CD8-positive, alpha-beta memory T cell (primary cell): ENCODE results near the gene NEDD8. TPM values are rescaled to one million over a fixed set of nuclear protein-coding genes. Genes with fewer than 3 reads are reported as not detected.

Experiments
- CTCF ChIA-PET: fragments of 350-600 bp; sonication (Branson Sonifier 250); formaldehyde crosslinking; loops from one replicate; lab custom pipeline; 2021; ENCODE audit warnings: antibody characterized with exemption; lab: Charles Lee
- POLR2A ChIA-PET: fragments of 350-600 bp; sonication (Branson Sonifier 250); formaldehyde crosslinking; loops from one replicate; lab custom pipeline; 2021; ENCODE audit warnings: antibody characterized with exemption; lab: Charles Lee
- DNase-seq, 5 donors: peaks; one replicate each; pipeline versions ENCODE4 v3.0.0 to v3.0.0-alpha.2; 2020 to 2022; ENCODE audit warnings: mixed read lengths in 1 of 5
- H3K27ac ChIP-seq: one replicate; pipeline ENCODE4 v1.7.0; 2013; ENCODE audit warnings: low read depth, mild to moderate bottlenecking, low read length, moderate library complexity
- H3K27me3 ChIP-seq: 2 replicates; pipeline ENCODE4 v1.7.0; 2013; ENCODE audit warnings: low read length, mild to moderate bottlenecking; ENCODE audit not compliant: insufficient read depth, poor library complexity, severe bottlenecking
- H3K36me3 ChIP-seq: 2 replicates; pipeline ENCODE4 v1.7.0; 2013; ENCODE audit warnings: mild to moderate bottlenecking, low read length, moderate library complexity; ENCODE audit not compliant: insufficient read depth
- H3K4me1 ChIP-seq: 2 replicates; pipeline ENCODE4 v1.7.0; 2013; ENCODE audit warnings: mild to moderate bottlenecking, low read length, moderate library complexity; ENCODE audit not compliant: insufficient read depth
- H3K4me3 ChIP-seq: 2 replicates; pipeline ENCODE4 v1.7.0; 2013; ENCODE audit warnings: mild to moderate bottlenecking, low read length
- H3K9me3 ChIP-seq: 2 replicates; pipeline ENCODE4 v1.7.0; 2013; ENCODE audit warnings: mild to moderate bottlenecking, low read length
- H3K27ac Mint-ChIP-seq, 8 donors: one replicate each; pipeline ENCODE4 v1.8.0; 2020 to 2021; ENCODE audit warnings: mixed read lengths in 8 of 8, mild to moderate bottlenecking in 6 of 8, inconsistent platforms in 3 of 8, moderate library complexity in 3 of 8
- H3K27me3 Mint-ChIP-seq, 2 donors: one replicate each; pipeline ENCODE4 v1.8.0; 2020 to 2021; ENCODE audit warnings: mixed read lengths in 2 of 2, mild to moderate bottlenecking in 1 of 2, moderate library complexity in 1 of 2
- H3K36me3 Mint-ChIP-seq, 3 donors: one replicate each; pipeline ENCODE4 v1.8.0; 2020 to 2021; ENCODE audit warnings: mixed read lengths in 3 of 3, inconsistent platforms in 1 of 3, mild to moderate bottlenecking in 1 of 3
- H3K4me1 Mint-ChIP-seq, 3 donors: one replicate each; pipeline ENCODE4 v1.8.0; 2020 to 2021; ENCODE audit warnings: mixed read lengths in 3 of 3, inconsistent platforms in 1 of 3, mild to moderate bottlenecking in 1 of 3
- H3K4me3 Mint-ChIP-seq, 7 donors: one replicate each; pipeline ENCODE4 v1.8.0; 2020 to 2021; ENCODE audit warnings: mixed read lengths in 7 of 7, mild to moderate bottlenecking in 6 of 7, moderate library complexity in 4 of 7, inconsistent platforms in 2 of 7
- H3K9me3 Mint-ChIP-seq, 5 donors: one replicate each; pipeline ENCODE4 v1.8.0; 2020 to 2022; ENCODE audit warnings: mixed read lengths in 5 of 5, mild to moderate bottlenecking in 3 of 5, moderate library complexity in 2 of 5, inconsistent platforms in 1 of 5
- polyA plus RNA-seq: library from polyadenylated mRNA; unstranded; fragments of 300-500 nt; fragmentation: Illumina TruSeq; gene quantifications from one replicate; pipeline ENCODE4 v1.2.3, GENCODE V29; 2021
- total RNA-seq, 2 experiments: library from RNA; stranded (reverse); gene quantifications; one replicate each; pipeline ENCODE4 v1.2.3, GENCODE V29; 2021

The NEDD8 gene
- total and polyA plus RNA-seq, 3 experiments from 2014 or later, result 232 to 364 (median 240) TPM

- CTCF ChIA-PET, result interaction anchor here (0.6 kb wide), 1 partner anchor 49 kb away, joined by 3 read pairs; the partner anchor contains the start of gene CIDEB
- no peaks in the 10 kb centered on the region for H3K9me3 ChIP-seq
- H3K4me3 ChIP-seq, result no peak overlapping the region
- no peaks in the 10 kb centered on the region for H3K27me3 ChIP-seq
- H3K4me1 Mint-ChIP-seq, result no peaks in the 10 kb centered on the region
- DNase-seq, result no peak
- H3K4me1 ChIP-seq, result no peaks in the 10 kb centered on the region
- H3K4me3 Mint-ChIP-seq, result no peak overlapping the region
- peaks cover 0 to 50% (median 6%) of the 10 kb centered on the region in 3 donors for H3K36me3 Mint-ChIP-seq
- peaks cover 7% of the 10 kb centered on the region for H3K36me3 ChIP-seq
- no peak overlapping the region for H3K27ac ChIP-seq
- no peaks in the 10 kb centered on the region for H3K27me3 Mint-ChIP-seq
- peak overlapping the region in 1 of 8 donors; percentile 36 for H3K27ac Mint-ChIP-seq
- H3K9me3 Mint-ChIP-seq, result no peaks in the 10 kb centered on the region
- POLR2A ChIA-PET, result no interaction called here
These were observed 26.5 kb upstream of the NEDD8 start for GRCh38 chr14:24258548-24259265.

DNA sequence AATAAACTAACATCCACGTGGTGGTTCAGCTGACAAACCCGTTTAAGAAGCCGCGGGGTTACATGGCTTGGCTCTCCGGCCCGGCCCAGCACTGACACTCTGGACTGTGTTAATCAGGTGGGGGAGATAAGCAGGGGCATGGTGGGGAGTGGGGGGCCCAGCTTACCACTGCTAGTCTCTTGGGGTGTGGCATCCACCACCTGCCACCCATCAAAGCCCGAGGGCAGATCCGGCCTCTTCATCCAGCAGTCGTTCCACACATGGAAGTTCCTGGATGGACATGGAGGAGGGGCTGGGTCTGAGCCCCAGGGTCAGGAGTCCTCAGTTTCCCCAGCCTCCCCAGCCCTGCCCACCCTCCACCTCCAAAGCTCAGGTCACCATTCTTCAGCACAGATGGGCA is 26.0 kb upstream of the NEDD8 start:
- POLR2A ChIA-PET, result no interaction called here
- peaks cover 7% of the 10 kb centered on the region for H3K36me3 ChIP-seq
- no peak overlapping the region for H3K27ac ChIP-seq
- Mint-ChIP-seq H3K4me3 (no peak overlapping the region), H3K27me3 (no peaks in the 10 kb centered on the region), H3K4me1 (no peaks in the 10 kb centered on the region), H3K36me3 (peaks cover 0 to 52% (median 6%) of the 10 kb centered on the region in 3 donors), H3K27ac (no peak overlapping the region), H3K9me3 (no peaks in the 10 kb centered on the region)
- no peak overlapping the region for H3K4me3 ChIP-seq
- DNase-seq, result no peak
- no peaks in the 10 kb centered on the region for H3K4me1 ChIP-seq
- H3K9me3 ChIP-seq, result no peaks in the 10 kb centered on the region
- CTCF ChIA-PET, result no interaction called here
- no peaks in the 10 kb centered on the region for H3K27me3 ChIP-seq

GRCh38 chr14:24256960-24257359 is 24.8 kb upstream of the NEDD8 start:
- Histone ChIP-seq H3K4me1 (no peaks in the 10 kb centered on the region), H3K36me3 (peaks cover 7% of the 10 kb centered on the region), H3K9me3 (no peaks in the 10 kb centered on the region), H3K27ac (no peak overlapping the region), H3K4me3 (no peak overlapping the region), H3K27me3 (no peaks in the 10 kb centered on the region)
- Mint-ChIP-seq H3K9me3 (no peaks in the 10 kb centered on the region), H3K4me3 (no peak overlapping the region), H3K27ac (no peak overlapping the region), H3K36me3 (peaks cover 0 to 50% (median 3%) of the 10 kb centered on the region in 3 donors), H3K27me3 (no peaks in the 10 kb centered on the region), H3K4me1 (no peaks in the 10 kb centered on the region)
- DNase-seq, result no peak
- POLR2A ChIA-PET, result interaction anchor here (1.2 kb wide), 1 partner anchor 14 kb away, joined by 3 read pairs; no protein-coding TSS in a partner anchor
- CTCF ChIA-PET, result interaction anchor here (0.9 kb wide), 1 partner anchor 175 kb away, joined by 3 read pairs; no protein-coding TSS in a partner anchor

- H3K36me3 Mint-ChIP-seq, result peaks cover 0 to 54% (median 5%) of the 10 kb centered on the region in 3 donors
- no peaks in the 10 kb centered on the region for H3K4me1 Mint-ChIP-seq
- no peak for DNase-seq
- Histone ChIP-seq H3K27ac (no peak overlapping the region), H3K4me1 (no peaks in the 10 kb centered on the region), H3K27me3 (no peaks in the 10 kb centered on the region), H3K4me3 (no peak overlapping the region), H3K9me3 (no peaks in the 10 kb centered on the region), H3K36me3 (peaks cover 7% of the 10 kb centered on the region)
- ChIA-PET CTCF (no interaction called here), POLR2A (interaction anchor here (1.2 kb wide), 1 partner anchor 15 kb away, joined by 3 read pairs; no protein-coding TSS in a partner anchor)
- no peaks in the 10 kb centered on the region for H3K27me3 Mint-ChIP-seq
- H3K27ac Mint-ChIP-seq, result peak overlapping the region in 1 of 8 donors; percentile 14
- no peak overlapping the region for H3K4me3 Mint-ChIP-seq
- H3K9me3 Mint-ChIP-seq, result no peaks in the 10 kb centered on the region
These were observed 24.0 kb upstream of the NEDD8 start for GRCh38 chr14:24255931-24256711.

GRCh38 chr14:24255438-24255837 is 23.3 kb upstream of the NEDD8 start:
- ChIA-PET POLR2A (no interaction called here), CTCF (no interaction called here)
- H3K9me3 ChIP-seq, result no peaks in the 10 kb centered on the region
- Mint-ChIP-seq H3K36me3 (peaks cover 0 to 48% (median 3%) of the 10 kb centered on the region in 3 donors), H3K4me1 (no peaks in the 10 kb centered on the region), H3K27ac (no peak overlapping the region), H3K4me3 (no peak overlapping the region), H3K9me3 (no peaks in the 10 kb centered on the region), H3K27me3 (no peaks in the 10 kb centered on the region)
- H3K4me3 ChIP-seq, result no peak overlapping the region
- no peak for DNase-seq
- no peaks in the 10 kb centered on the region for H3K27me3 ChIP-seq
- no peaks in the 10 kb centered on the region for H3K4me1 ChIP-seq
- peaks cover 7% of the 10 kb centered on the region for H3K36me3 ChIP-seq
- H3K27ac ChIP-seq, result no peak overlapping the region

- H3K9me3 ChIP-seq, result no peaks in the 10 kb centered on the region
- Mint-ChIP-seq H3K27me3 (no peaks in the 10 kb centered on the region), H3K9me3 (no peaks in the 10 kb centered on the region), H3K36me3 (peaks cover 0 to 50% (median 3%) of the 10 kb centered on the region in 3 donors), H3K4me3 (no peak overlapping the region), H3K4me1 (no peaks in the 10 kb centered on the region), H3K27ac (no peak overlapping the region)
- H3K27me3 ChIP-seq, result no peaks in the 10 kb centered on the region
- H3K4me3 ChIP-seq, result no peak overlapping the region
- H3K27ac ChIP-seq, result no peak overlapping the region
- H3K4me1 ChIP-seq, result no peaks in the 10 kb centered on the region
- CTCF ChIA-PET, result interaction anchor here (3.3 kb wide), 1 partner anchor 78 kb away, joined by 7 read pairs; no protein-coding TSS in a partner anchor
- H3K36me3 ChIP-seq, result peaks cover 7% of the 10 kb centered on the region
- DNase-seq, result no peak
- POLR2A ChIA-PET, result no interaction called here
These were observed 22.6 kb upstream of the NEDD8 start for GRCh38 chr14:24254630-24255392.

- DNase-seq, result no peak
- Mint-ChIP-seq H3K9me3 (no peaks in the 10 kb centered on the region), H3K27me3 (no peaks in the 10 kb centered on the region), H3K4me1 (no peaks in the 10 kb centered on the region), H3K27ac (peak overlapping the region in 2 of 8 donors; percentile 12 to 47), H3K4me3 (no peak overlapping the region), H3K36me3 (peaks cover 0 to 51% (median 3%) of the 10 kb centered on the region in 3 donors)
- H3K9me3 ChIP-seq, result no peaks in the 10 kb centered on the region
- ChIA-PET POLR2A (interaction anchor here (0.7 kb wide), 1 partner anchor 66 kb away, joined by 4 read pairs; no protein-coding TSS in a partner anchor), CTCF (interaction anchor here (3.3 to 4.3 kb wide), 2 partner anchors 11 to 79 kb away, joined by 7 to 25 read pairs; partner anchors contain the start of gene TINF2)
- peaks cover 7% of the 10 kb centered on the region for H3K36me3 ChIP-seq
- no peak overlapping the region for H3K4me3 ChIP-seq
- H3K27me3 ChIP-seq, result no peaks in the 10 kb centered on the region
- H3K27ac ChIP-seq, result no peak overlapping the region
- no peaks in the 10 kb centered on the region for H3K4me1 ChIP-seq
These were observed 21.8 kb upstream of the NEDD8 start for GRCh38 chr14:24253936-24254335.
